GM13976 (cell line): ENCODE data around the gene HNRNPK.

Source experiments
- DNase-seq: peaks from one replicate; pipeline ENCODE4 v3.0.0; 2012; ENCODE audit warnings: low spot score
- in situ Hi-C: fragments of 300-500 bp; cut with MboI; formaldehyde crosslinking; loops from one replicate; pipeline ENCODE4 v1.12.0; 2022; ENCODE audit warnings: low sequenced_read_pairs, mixed read lengths, inconsistent platforms; ENCODE audit not compliant: unreplicated experiment
- TF ChIP-seq, protein P1 (sequence below): IDR thresholded peaks from 2 replicates; pipeline ENCODE4 v1.5.1; 2012; ENCODE audit warnings: borderline replicate concordance, mild to moderate bottlenecking; ENCODE audit not compliant: insufficient read depth; ENCODE audit errors: extremely low read depth, missing control alignments, control extremely low read depth

HNRNPK gene

DNA sequence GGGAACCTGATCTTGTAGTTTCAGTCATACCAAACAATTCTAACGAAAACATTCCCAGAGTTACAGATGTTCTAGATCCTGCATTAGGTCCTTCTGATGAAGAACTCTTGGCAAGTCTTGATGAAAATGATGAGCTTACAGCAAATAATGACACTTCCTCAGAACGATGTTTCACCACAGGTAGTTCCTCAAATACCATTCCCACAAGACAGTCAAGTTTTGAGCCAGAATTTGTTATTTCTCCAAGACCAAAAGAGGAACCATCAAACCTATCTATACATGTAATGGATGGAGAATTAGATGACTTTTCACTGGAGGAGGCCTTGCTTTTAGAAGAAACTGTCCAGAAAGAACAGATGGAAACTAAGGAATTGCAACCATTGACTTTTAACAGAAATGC lies 21.6 kb upstream of the HNRNPK start:
- TF ChIP-seq, protein P1, sequence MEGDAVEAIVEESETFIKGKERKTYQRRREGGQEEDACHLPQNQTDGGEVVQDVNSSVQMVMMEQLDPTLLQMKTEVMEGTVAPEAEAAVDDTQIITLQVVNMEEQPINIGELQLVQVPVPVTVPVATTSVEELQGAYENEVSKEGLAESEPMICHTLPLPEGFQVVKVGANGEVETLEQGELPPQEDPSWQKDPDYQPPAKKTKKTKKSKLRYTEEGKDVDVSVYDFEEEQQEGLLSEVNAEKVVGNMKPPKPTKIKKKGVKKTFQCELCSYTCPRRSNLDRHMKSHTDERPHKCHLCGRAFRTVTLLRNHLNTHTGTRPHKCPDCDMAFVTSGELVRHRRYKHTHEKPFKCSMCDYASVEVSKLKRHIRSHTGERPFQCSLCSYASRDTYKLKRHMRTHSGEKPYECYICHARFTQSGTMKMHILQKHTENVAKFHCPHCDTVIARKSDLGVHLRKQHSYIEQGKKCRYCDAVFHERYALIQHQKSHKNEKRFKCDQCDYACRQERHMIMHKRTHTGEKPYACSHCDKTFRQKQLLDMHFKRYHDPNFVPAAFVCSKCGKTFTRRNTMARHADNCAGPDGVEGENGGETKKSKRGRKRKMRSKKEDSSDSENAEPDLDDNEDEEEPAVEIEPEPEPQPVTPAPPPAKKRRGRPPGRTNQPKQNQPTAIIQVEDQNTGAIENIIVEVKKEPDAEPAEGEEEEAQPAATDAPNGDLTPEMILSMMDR, result no peak
- in situ Hi-C loops, result no loop called here
- DNase-seq, result no peak

DNA sequence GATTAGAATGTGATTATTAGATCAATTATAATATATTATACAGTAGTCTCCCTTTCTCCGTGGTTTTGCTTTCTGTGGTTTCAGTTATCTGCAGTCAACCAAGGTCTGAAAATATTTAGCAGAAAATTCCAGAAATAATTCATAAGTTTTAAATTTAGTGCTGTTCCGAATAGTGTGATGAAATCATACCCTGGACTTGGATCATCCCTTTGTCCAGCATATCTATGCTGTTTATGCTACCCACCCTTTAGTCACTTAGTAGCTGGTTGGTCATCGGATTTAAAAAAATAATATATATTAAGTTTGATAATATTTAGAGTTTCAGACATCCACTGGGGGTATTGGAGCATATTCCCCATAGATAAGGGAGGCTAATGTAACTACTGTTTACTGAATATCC lies 20.2 kb upstream of the HNRNPK start:
- in situ Hi-C loops, result no loop called here
- TF ChIP-seq, protein P1, result no peak
- DNase-seq, result no peak

DNA sequence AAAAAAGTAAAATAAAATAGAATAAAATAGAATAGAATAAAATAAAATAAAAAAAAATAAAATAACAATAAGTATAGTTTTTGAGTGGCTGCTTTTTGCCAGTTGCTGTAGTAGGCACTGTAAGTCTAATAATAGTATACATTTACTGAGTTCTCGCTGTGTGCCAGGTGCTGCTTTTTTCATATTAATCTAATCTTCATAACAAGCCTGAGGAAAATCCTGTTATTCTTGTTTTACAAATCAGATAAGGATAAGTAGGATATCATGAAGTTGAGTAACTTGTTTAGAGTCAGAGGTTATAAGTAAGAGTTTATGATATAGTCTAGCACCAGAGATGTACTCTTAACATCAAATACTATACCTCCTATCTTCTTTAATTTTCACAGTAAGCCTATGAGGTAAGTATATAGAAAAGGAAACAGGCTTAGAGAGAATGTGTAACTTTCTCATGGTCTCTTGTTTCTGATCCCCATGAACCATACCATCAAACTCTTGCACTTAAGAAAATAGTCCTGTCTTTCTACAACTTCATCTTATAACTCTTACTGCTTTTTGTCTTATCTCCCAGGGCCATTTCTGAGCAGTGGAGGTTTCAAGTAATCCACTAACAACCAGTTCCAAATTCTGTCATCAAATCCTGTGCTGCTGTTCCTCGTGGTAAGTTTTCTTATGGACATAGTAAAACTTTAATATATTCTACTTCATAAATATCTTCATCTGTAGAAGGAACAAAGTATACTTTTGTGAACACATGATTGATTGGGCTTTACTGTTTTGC lies 19.3 kb upstream of the HNRNPK start:
- TF ChIP-seq, protein P1, result no peak
- in situ Hi-C loops, result no loop called here
- no peak for DNase-seq

DNA sequence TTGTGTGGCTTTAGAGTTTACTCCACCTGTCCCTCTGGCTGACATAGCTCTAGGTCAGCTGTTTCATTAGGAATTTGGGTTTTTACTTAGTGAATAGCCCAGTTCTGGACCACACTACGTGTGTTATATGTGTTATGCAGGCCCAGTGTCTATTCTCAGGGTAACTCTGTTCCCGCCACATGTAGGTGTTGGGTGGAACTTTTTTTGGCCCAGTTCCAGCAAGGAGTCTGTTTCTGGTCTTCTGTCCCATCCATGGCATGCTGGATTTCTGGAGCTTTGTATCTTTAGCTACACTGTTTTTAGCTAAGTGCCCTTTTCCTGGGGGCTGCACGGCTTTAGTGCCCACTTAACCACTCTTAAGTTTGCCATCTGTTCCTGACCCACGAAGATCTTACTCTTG lies 16.1 kb upstream of the HNRNPK start:
- TF ChIP-seq, protein P1, result no peak
- no peak for DNase-seq
- in situ Hi-C loops, result no loop called here

DNA sequence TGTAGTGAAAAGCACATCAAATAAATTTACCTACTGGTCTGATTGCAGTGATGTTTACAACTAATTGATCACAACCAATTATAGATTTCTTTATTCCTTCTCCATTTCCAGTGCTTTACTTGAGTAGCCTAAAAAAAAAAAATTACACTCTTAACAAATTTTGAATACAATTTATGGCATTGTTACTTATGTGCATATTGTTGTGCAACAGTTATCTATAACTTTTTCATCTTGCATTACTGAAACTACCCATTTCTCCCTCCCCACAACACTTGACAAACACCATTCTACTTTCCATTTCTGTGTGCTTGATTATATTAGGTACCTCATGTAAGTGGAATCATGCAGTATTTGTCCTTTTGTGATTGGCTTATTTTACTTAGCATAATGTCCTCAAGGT lies 12.9 kb upstream of the HNRNPK start:
- no peak for DNase-seq
- TF ChIP-seq, protein P1, result no peak
- in situ Hi-C loops, result no loop called here

DNA sequence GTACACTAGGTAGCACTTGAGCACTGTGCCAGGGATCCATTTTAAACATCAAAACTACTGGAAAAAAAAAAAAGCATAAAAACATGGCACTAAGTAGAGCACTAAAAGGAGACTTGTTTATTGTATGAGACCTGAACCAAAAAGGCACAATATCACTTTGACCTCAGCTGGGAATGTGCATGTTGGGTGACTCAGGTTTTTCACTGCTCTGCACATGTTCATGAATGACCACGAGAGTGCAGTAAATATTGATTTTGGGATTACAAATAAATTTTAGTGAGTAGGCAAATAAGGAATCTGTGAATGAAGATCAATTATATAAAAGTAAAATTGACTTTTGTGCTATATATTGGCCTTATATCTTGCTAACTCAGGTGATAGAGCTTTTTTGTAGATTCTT lies 12.4 kb upstream of the HNRNPK start:
- no peak for DNase-seq
- TF ChIP-seq, protein P1, result no peak
- in situ Hi-C loops, result no loop called here
